ENCODE results near the gene NRG3.

DNA sequence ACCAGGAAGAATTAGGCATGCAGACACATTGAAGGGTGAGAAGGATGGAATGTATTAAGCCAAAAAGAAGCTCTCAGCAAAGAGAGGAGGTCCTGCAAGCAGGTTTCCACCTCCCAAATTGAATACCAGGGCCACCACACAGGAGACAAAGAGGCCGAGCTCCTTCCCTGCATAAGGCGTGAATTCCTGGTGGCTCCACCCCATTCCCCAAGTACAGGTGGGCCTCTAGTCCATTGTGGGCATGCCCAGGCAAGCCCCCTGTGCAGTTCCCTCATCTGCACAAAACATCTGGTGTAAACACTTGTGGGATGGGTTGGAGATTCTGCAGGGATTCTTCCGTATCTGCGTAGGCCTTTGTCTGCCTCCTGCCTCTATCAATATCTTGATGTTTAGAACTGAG, 817.5 kb downstream of the NRG3 start:
- no peak for TF ChIP-seq POLR2A (IDR thresholded peaks at IDR 0.05; ENCODE audit: low read depth, low read length)
- TF ChIP-seq NFE2L2 (IDR thresholded peaks at IDR 0.05; ENCODE audit: low read depth, low read length): no peak
- TF ChIP-seq, protein P1, sequence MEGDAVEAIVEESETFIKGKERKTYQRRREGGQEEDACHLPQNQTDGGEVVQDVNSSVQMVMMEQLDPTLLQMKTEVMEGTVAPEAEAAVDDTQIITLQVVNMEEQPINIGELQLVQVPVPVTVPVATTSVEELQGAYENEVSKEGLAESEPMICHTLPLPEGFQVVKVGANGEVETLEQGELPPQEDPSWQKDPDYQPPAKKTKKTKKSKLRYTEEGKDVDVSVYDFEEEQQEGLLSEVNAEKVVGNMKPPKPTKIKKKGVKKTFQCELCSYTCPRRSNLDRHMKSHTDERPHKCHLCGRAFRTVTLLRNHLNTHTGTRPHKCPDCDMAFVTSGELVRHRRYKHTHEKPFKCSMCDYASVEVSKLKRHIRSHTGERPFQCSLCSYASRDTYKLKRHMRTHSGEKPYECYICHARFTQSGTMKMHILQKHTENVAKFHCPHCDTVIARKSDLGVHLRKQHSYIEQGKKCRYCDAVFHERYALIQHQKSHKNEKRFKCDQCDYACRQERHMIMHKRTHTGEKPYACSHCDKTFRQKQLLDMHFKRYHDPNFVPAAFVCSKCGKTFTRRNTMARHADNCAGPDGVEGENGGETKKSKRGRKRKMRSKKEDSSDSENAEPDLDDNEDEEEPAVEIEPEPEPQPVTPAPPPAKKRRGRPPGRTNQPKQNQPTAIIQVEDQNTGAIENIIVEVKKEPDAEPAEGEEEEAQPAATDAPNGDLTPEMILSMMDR (conservative IDR thresholded peaks at IDR 0.05; ENCODE audit: low read depth, low read length): no peak
- TF ChIP-seq RFX5 (IDR thresholded peaks at IDR 0.05; ENCODE audit: low read depth, low read length): no peak
- TF ChIP-seq BHLHE40 (IDR thresholded peaks at IDR 0.05; ENCODE audit: low read depth, low read length): no peak
- TF ChIP-seq RAD21 (IDR thresholded peaks at IDR 0.05; ENCODE audit: low read length): no peak
- TF ChIP-seq RCOR1 (IDR thresholded peaks at IDR 0.05; ENCODE audit: insufficient replicate concordance, low read length): no peak
- no peak for TF ChIP-seq CHD1 (IDR thresholded peaks at IDR 0.05; ENCODE audit: low read depth, low read length)
- TF ChIP-seq SMC3 (IDR thresholded peaks at IDR 0.05; ENCODE audit: low read depth, low read length): no peak
- TF ChIP-seq MAFK (IDR thresholded peaks at IDR 0.05; ENCODE audit: low read depth, low read length): no peak
- no peak for TF ChIP-seq MAZ (IDR thresholded peaks at IDR 0.05; ENCODE audit: borderline replicate concordance, low read depth, low read length)

All from IMR-90 (cell line).